SK-N-SH treated with all-trans-retinoic acid at 6 μM for 48 hours (cell line): ENCODE measurements around the gene NDUFS4.
"Not testable (repeated sequence)": the region's sequence is repeated elsewhere in the genome, so short reads cannot be mapped to it uniquely, and the experiment has no call there.

ENCODE experiments used
- ATAC-seq: fragments of 200-7000 bp; cut with Tn5 transposase; 3 replicates; pipeline ENCODE4 v1.9.1; 2020; ENCODE audit warnings: mild to moderate bottlenecking, moderate library complexity
- ARNTL ChIP-seq: fragments of 450-650 bp; formaldehyde crosslinking; IDR thresholded peaks from 2 replicates; pipeline ENCODE4 v1.5.0; 2020; ENCODE audit warnings: low read depth, mild to moderate bottlenecking, moderate library complexity, borderline replicate concordance
- BACH2 ChIP-seq: fragments of 250-450 bp; sonication (Bioruptor Pico); IDR thresholded peaks from 2 replicates; pipeline ENCODE4 v1.9.0; 2021; ENCODE audit warnings: mild to moderate bottlenecking, borderline replicate concordance
- CREB5 ChIP-seq: fragments of 250-450 bp; sonication (Bioruptor Pico); IDR thresholded peaks from 2 replicates; pipeline ENCODE4 v1.5.1; 2020; ENCODE audit warnings: low read depth, mild to moderate bottlenecking, moderate library complexity
- CSDC2 ChIP-seq: fragments of 250-450 bp; sonication (Bioruptor Pico); IDR thresholded peaks from 2 replicates; pipeline ENCODE4 v1.5.0; 2020; ENCODE audit warnings: mild to moderate bottlenecking, moderate library complexity
- ESRRG ChIP-seq: fragments of 250-450 bp; sonication (Bioruptor Pico); IDR thresholded peaks from 2 replicates; pipeline ENCODE4 v1.6.1; 2021; ENCODE audit warnings: mild to moderate bottlenecking
- GLIS3 ChIP-seq: fragments of 250-450 bp; sonication (Bioruptor Pico); IDR thresholded peaks from 2 replicates; pipeline ENCODE4 v1.5.0; 2020; ENCODE audit warnings: mild to moderate bottlenecking, moderate library complexity
- ISL1 ChIP-seq: fragments of 250-450 bp; sonication (Bioruptor Pico); IDR thresholded peaks from 2 replicates; pipeline ENCODE4 v2.1.2; 2022; ENCODE audit warnings: mild to moderate bottlenecking, moderate library complexity
- OSR1 ChIP-seq: fragments of 250-450 bp; sonication (Bioruptor Pico); IDR thresholded peaks from 2 replicates; pipeline ENCODE4 v1.8.0; 2022; ENCODE audit warnings: moderate library complexity, mild to moderate bottlenecking, inconsistent platforms
- PATZ1 ChIP-seq: fragments of 250-450 bp; sonication (Bioruptor Pico); IDR thresholded peaks from 2 replicates; pipeline ENCODE4 v1.8.0; 2020; ENCODE audit warnings: mild to moderate bottlenecking, moderate library complexity, borderline replicate concordance
- PPARA ChIP-seq: fragments of 250-450 bp; sonication (Bioruptor Pico); IDR thresholded peaks from 2 replicates; pipeline ENCODE4 v1.5.0; 2020; ENCODE audit warnings: mild to moderate bottlenecking, borderline replicate concordance
- RARB ChIP-seq: fragments of 250-450 bp; sonication (Bioruptor Pico); IDR thresholded peaks from 2 replicates; pipeline ENCODE4 v1.8.0; 2021; ENCODE audit warnings: mild to moderate bottlenecking, moderate library complexity
- SNAI2 ChIP-seq: fragments of 250-450 bp; sonication (Bioruptor Pico); IDR thresholded peaks from 2 replicates; pipeline ENCODE4 v1.5.0; 2020; ENCODE audit warnings: mild to moderate bottlenecking, moderate library complexity
- TCF4 ChIP-seq: fragments of 250-450 bp; sonication (Bioruptor Pico); IDR thresholded peaks from 2 replicates; pipeline ENCODE4 v1.8.0; 2021; ENCODE audit warnings: mild to moderate bottlenecking, moderate library complexity, borderline replicate concordance
- TOX ChIP-seq: fragments of 250-450 bp; sonication (Bioruptor Pico); IDR thresholded peaks from 2 replicates; pipeline ENCODE4 v1.8.0; 2021; ENCODE audit warnings: mild to moderate bottlenecking, moderate library complexity, borderline replicate concordance
- ZC3H10 ChIP-seq: fragments of 250-450 bp; sonication (Bioruptor Pico); IDR thresholded peaks from 2 replicates; pipeline ENCODE4 v1.5.1; 2021; ENCODE audit warnings: mild to moderate bottlenecking, moderate library complexity
- ZFP3 ChIP-seq: fragments of 250-450 bp; sonication (Bioruptor Pico); IDR thresholded peaks from 2 replicates; pipeline ENCODE4 v1.5.0; 2020; ENCODE audit warnings: mild to moderate bottlenecking, moderate library complexity
- ZFP30 ChIP-seq: fragments of 450-650 bp; formaldehyde crosslinking; IDR thresholded peaks from 2 replicates; pipeline ENCODE4 v1.5.0; 2022; ENCODE audit warnings: mild to moderate bottlenecking, moderate library complexity
- ZNF565 ChIP-seq: fragments of 450-650 bp; formaldehyde crosslinking; conservative IDR thresholded peaks from 2 replicates; pipeline ENCODE4 v1.5.0; 2020; ENCODE audit warnings: low read depth, mild to moderate bottlenecking, moderate library complexity
- ZNF8 ChIP-seq: fragments of 450-650 bp; formaldehyde crosslinking; IDR thresholded peaks from 2 replicates; pipeline ENCODE4 v1.5.0; 2020; ENCODE audit warnings: mild to moderate bottlenecking, moderate library complexity
- TF ChIP-seq, protein P1 (sequence below): fragments of 250-450 bp; sonication (Bioruptor Pico); IDR thresholded peaks from 2 replicates; pipeline ENCODE4 v1.5.1; 2021; ENCODE audit warnings: mild to moderate bottlenecking, moderate library complexity

NDUFS4 gene

DNA sequence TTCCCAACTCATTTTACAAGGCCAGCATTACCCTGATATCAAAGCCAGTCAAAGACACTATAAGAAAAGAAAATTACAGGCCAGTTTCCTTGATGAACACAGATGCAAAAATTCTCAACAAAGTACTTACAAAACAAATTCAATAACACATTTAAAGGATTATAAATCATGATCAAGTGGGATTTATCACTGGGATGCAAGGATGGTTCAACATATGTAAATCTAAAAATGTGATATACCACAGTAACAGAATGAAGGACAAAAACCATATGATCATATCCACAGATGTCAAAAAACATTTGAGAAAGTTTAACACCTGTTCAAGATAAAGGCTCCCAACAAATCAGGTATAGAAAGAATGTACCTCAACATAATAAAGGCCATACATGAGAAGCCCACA, 130.6 kb downstream of the NDUFS4 start:
- no peak for TF ChIP-seq TOX
- peak; percentile 77 for TF ChIP-seq ZNF8 (CRISPR knock-in tag)
- no peak for ATAC-seq

DNA sequence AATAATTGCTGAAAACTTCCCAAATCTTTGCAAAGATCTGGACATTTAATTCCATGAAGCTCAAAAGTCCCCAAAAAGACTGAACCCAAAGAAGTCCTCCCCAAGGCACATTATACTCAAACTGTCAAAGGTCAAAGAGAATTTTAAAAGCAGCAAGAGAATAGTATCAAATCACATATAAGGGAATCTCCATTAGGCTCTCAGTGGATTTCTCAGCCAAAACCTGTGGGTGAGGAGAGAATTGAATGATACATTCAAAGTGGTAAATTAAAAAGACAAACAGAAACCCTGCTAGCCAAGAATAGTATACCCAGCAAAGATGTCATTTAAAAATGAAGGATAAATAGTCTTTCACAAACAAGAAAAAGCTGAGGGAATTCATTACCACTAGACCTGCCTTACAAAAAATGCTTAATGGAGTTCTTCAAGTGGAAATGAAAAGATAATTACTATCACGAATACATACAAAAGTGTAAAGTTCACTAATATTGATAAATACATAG, 134.1 kb downstream of the NDUFS4 start:
- ATAC-seq: no peak
- TF ChIP-seq RARB (CRISPR knock-in tag): no peak
- no peak for TF ChIP-seq ARNTL (CRISPR knock-in tag)
- TF ChIP-seq ISL1: no peak
- no peak for TF ChIP-seq ZNF8 (CRISPR knock-in tag)
- no peak for TF ChIP-seq GLIS3
- no peak for TF ChIP-seq TOX
- no peak for TF ChIP-seq PPARA
- TF ChIP-seq CSDC2: no peak

GRCh38 chr5:53710405-53710804, 150.0 kb downstream of the NDUFS4 start:
- ATAC-seq: not testable (repeated sequence)

DNA sequence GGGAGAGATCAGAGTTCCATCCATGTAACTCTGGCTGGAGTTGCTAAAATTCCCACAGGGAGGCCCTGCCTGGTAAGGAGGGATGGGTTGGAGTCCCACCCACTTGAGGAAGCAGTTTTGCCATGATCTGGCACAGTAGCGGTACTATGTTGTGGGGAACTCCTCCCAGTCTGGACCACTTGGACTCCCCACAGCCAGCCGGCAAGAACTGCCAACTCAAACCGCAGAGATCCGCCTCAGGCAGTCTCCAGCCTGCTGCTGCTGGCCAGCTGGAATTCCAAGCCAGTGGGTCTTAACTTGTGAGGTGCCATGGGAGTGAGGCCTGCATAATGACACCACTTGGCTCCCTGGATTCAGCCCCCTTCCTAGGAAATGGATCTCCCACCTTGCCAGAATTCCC, 151.9 kb downstream of the NDUFS4 start:
- TF ChIP-seq ESRRG (CRISPR knock-in tag) (no peak), GLIS3 (no peak), PATZ1 (no peak), ZNF8 (CRISPR knock-in tag) (no peak), TCF4 (CRISPR knock-in tag) (no peak), ZNF565 (CRISPR knock-in tag) (no peak), OSR1 (CRISPR knock-in tag) (no peak)
- TF ChIP-seq, all 23 proteins: peak for 0

GRCh38 chr5:53713978-53714666, 153.7 kb downstream of the NDUFS4 start:
- TF ChIP-seq ISL1 (no peak), ZC3H10 (CRISPR knock-in tag) (no peak), CSDC2 (no peak), CREB5 (no peak), GLIS3 (no peak), ZFP3 (CRISPR knock-in tag) (no peak), PATZ1 (no peak), BACH2 (CRISPR knock-in tag) (no peak)
- TF ChIP-seq, protein P1, sequence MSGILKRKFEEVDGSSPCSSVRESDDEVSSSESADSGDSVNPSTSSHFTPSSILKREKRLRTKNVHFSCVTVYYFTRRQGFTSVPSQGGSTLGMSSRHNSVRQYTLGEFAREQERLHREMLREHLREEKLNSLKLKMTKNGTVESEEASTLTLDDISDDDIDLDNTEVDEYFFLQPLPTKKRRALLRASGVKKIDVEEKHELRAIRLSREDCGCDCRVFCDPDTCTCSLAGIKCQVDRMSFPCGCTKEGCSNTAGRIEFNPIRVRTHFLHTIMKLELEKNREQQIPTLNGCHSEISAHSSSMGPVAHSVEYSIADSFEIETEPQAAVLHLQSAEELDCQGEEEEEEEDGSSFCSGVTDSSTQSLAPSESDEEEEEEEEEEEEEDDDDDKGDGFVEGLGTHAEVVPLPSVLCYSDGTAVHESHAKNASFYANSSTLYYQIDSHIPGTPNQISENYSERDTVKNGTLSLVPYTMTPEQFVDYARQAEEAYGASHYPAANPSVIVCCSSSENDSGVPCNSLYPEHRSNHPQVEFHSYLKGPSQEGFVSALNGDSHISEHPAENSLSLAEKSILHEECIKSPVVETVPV (CRISPR knock-in tag): no peak
- no peak for ATAC-seq

More for the DNA sequence above, 151.9 kb downstream of the NDUFS4 start:
- no peak for ATAC-seq

GRCh38 chr5:53714667-53715010, 154.2 kb downstream of the NDUFS4 start:
- peak; percentile 25; the same call in 1 of the 3 replicates for ATAC-seq
- TF ChIP-seq RARB (CRISPR knock-in tag) (no peak), PPARA (no peak), OSR1 (CRISPR knock-in tag) (no peak), ZFP30 (CRISPR knock-in tag) (no peak), CSDC2 (no peak), SNAI2 (no peak), PATZ1 (no peak), ZNF8 (CRISPR knock-in tag) (no peak), ZNF565 (CRISPR knock-in tag) (no peak), ZFP3 (CRISPR knock-in tag) (no peak), ESRRG (CRISPR knock-in tag) (no peak), ZC3H10 (CRISPR knock-in tag) (no peak)
- TF ChIP-seq, protein P1 (CRISPR knock-in tag): no peak
